ENCODE results near the gene ABHD12B. TPM values are rescaled to one million over a fixed set of nuclear protein-coding genes. Genes with fewer than 3 reads are reported as not detected.

Gene ABHD12B
- total RNA-seq, 1 experiment from 2014 or later: 51.0 TPM

DNA sequence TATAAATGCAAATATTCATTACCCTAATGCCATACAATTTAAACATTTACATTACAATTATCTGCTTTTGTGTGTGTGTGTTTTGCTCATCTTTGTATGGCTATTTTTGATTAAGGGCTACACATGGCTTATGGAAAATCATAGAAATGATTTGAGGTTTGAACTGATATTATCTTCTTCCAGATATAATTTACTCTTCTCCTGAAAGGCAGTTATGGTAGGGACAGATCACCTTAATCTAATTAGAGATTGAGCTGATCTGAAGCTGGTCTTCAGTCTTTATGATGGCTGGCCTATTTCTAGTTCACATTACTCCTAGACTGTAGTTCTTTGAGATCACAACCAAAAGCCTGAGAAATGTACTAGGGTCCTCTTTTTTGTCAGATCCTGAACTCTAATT is 15.6 kb downstream of the ABHD12B start:
- Histone ChIP-seq H3K4me1 (ENCODE audit: insufficient read depth, low read length) (peaks cover 3% of the 10 kb centered on the region; the same call in 1 of the 2 replicates), H2AFZ (ENCODE audit: low read length) (no peak overlapping the region), H4K8ac (replicated peaks; ENCODE audit: insufficient read length, low read depth, low read length) (no peak overlapping the region), H2BK20ac (ENCODE audit: low read depth, low read length, poor library complexity, severe bottlenecking) (no peak overlapping the region), H3K23ac (ENCODE audit: insufficient read length, low read depth, low read length) (no peak overlapping the region), H2BK12ac (ENCODE audit: insufficient read length, low read depth, low read length) (no peak overlapping the region), H4K20me1 (ENCODE audit: control insufficient read depth, insufficient read depth, insufficient read length) (no peaks in the 10 kb centered on the region), H3K27ac (ENCODE audit: insufficient read length, low read depth, low read length) (no peak overlapping the region), H3K23me2 (ENCODE audit: insufficient read length, low read depth, low read length, poor library complexity, severe bottlenecking) (no peaks in the 10 kb centered on the region), H4K91ac (ENCODE audit: insufficient read length, low read depth, low read length) (no peak overlapping the region), H3K18ac (ENCODE audit: insufficient read length, low read depth, low read length) (no peak overlapping the region), H2BK5ac (ENCODE audit: insufficient read length, low read length) (no peak overlapping the region), H2AK5ac (ENCODE audit: insufficient read length, low read length) (no peak overlapping the region), H3K56ac (ENCODE audit: insufficient read length, low read depth, low read length) (no peak overlapping the region), H2BK15ac (ENCODE audit: low read depth, low read length) (no peak overlapping the region), H3K27me3 (ENCODE audit: insufficient read depth, low read length) (no peaks in the 10 kb centered on the region), H3K79me1 (ENCODE audit: insufficient read depth, low read depth, low read length, poor library complexity, severe bottlenecking) (no peaks in the 10 kb centered on the region), H3K79me2 (ENCODE audit: insufficient read depth, low read length) (no peaks in the 10 kb centered on the region), H3T11ph (ENCODE audit: low read length) (no peak overlapping the region), H2BK120ac (ENCODE audit: low read depth, low read length, poor library complexity, severe bottlenecking) (no peak overlapping the region), H3K9me3 (ENCODE audit: control insufficient read depth, low read depth, low read length) (no peaks in the 10 kb centered on the region), H4K5ac (ENCODE audit: insufficient read length, low read depth, low read length) (no peak overlapping the region), H3K9ac (ENCODE audit: extremely low read depth, insufficient read length, low read length) (no peak overlapping the region), H3K4ac (ENCODE audit: low read depth, low read length) (no peak overlapping the region), H3K4me2 (ENCODE audit: insufficient read depth, insufficient read length, low read length) (no peak overlapping the region), H3K14ac (ENCODE audit: insufficient read depth, low read length) (no peak overlapping the region)
- Mint-ChIP-seq H3K27me3 (ENCODE audit: low read depth) (no peaks in the 10 kb centered on the region), H3K4me1 (peaks cover 29 to 32% of the 10 kb centered on the region in 2 experiments), H3K4me3 (no peak overlapping the region), H3K36me3 (ENCODE audit: insufficient read depth in 1 of 3, low read depth in 3 of 3) (no peaks in the 10 kb centered on the region), H3K27ac (no peak overlapping the region), H3K9me3 (no peaks in the 10 kb centered on the region)
- DNase-seq: no peak
- TF ChIP-seq, protein P1, sequence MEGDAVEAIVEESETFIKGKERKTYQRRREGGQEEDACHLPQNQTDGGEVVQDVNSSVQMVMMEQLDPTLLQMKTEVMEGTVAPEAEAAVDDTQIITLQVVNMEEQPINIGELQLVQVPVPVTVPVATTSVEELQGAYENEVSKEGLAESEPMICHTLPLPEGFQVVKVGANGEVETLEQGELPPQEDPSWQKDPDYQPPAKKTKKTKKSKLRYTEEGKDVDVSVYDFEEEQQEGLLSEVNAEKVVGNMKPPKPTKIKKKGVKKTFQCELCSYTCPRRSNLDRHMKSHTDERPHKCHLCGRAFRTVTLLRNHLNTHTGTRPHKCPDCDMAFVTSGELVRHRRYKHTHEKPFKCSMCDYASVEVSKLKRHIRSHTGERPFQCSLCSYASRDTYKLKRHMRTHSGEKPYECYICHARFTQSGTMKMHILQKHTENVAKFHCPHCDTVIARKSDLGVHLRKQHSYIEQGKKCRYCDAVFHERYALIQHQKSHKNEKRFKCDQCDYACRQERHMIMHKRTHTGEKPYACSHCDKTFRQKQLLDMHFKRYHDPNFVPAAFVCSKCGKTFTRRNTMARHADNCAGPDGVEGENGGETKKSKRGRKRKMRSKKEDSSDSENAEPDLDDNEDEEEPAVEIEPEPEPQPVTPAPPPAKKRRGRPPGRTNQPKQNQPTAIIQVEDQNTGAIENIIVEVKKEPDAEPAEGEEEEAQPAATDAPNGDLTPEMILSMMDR (conservative IDR thresholded peaks at IDR 0.05): no peak

Measured in H9 (cell line).